Neural progenitor cell (in vitro differentiated cells): ENCODE data around the gene CHST12. TPM values are rescaled to one million over a fixed set of nuclear protein-coding genes. Genes with fewer than 3 reads are reported as not detected.

Source experiments
- DNase-seq: peaks from one replicate; pipeline ENCODE4 v3.0.0-alpha.2; 2016; ENCODE audit warnings: low spot score
- H2AFZ ChIP-seq: fragments of 200-600 bp; sonication (generic); replicated peaks from 2 replicates; pipeline ENCODE4 v1.6.1; 2016; ENCODE audit warnings: antibody characterized with exemption
- H3F3A ChIP-seq: fragments of 200-600 bp; sonication (generic); 2 replicates; pipeline ENCODE4 v1.6.1; 2016; ENCODE audit warnings: antibody characterized with exemption, low read depth
- H3K27ac ChIP-seq: fragments of 200-600 bp; sonication (generic); 2 replicates; pipeline ENCODE4 v1.5.1; 2016; ENCODE audit warnings: mild to moderate bottlenecking
- H3K27me3 ChIP-seq: fragments of 200-600 bp; sonication (generic); 2 replicates; pipeline ENCODE4 v1.6.1; 2016; ENCODE audit warnings: mild to moderate bottlenecking, moderate library complexity
- H3K36me3 ChIP-seq: fragments of 200-600 bp; sonication (generic); 2 replicates; pipeline ENCODE4 v1.5.1; 2016
- H3K4me1 ChIP-seq: fragments of 200-600 bp; sonication (generic); 2 replicates; pipeline ENCODE4 v1.6.1; 2016; ENCODE audit warnings: mixed run types
- H3K4me2 ChIP-seq: fragments of 200-600 bp; sonication (generic); 2 replicates; pipeline ENCODE4 v1.6.1; 2016
- H3K4me3 ChIP-seq: fragments of 200-600 bp; sonication (generic); 2 replicates; pipeline ENCODE4 v1.5.1; 2016
- H3K79me2 ChIP-seq: fragments of 200-600 bp; sonication (generic); 2 replicates; pipeline ENCODE4 v1.6.1; 2016; ENCODE audit warnings: low read depth
- H3K9ac ChIP-seq: fragments of 200-600 bp; sonication (generic); 2 replicates; pipeline ENCODE4 v1.6.1; 2016
- H3K9me3 ChIP-seq: fragments of 200-600 bp; sonication (generic); 2 replicates; pipeline ENCODE4 v1.5.1; 2016; ENCODE audit warnings: low read depth
- H4K20me1 ChIP-seq: fragments of 200-600 bp; sonication (generic); 2 replicates; pipeline ENCODE4 v1.6.1; 2016; ENCODE audit warnings: low read depth
- H3K27ac Mint-ChIP-seq: 3 replicates; pipeline ENCODE4 v1.8.0; 2021; ENCODE audit warnings: mixed read lengths
- H3K27me3 Mint-ChIP-seq: 2 replicates; pipeline ENCODE4 v1.8.0; 2022; ENCODE audit warnings: low read depth, mild to moderate bottlenecking, inconsistent platforms, moderate library complexity, mixed read lengths; ENCODE audit not compliant: insufficient read depth
- H3K36me3 Mint-ChIP-seq: 3 replicates; pipeline ENCODE4 v1.8.0; 2021; ENCODE audit warnings: mixed read lengths
- H3K4me1 Mint-ChIP-seq: 3 replicates; pipeline ENCODE4 v1.8.0; 2021; ENCODE audit warnings: mixed read lengths
- H3K4me3 Mint-ChIP-seq: 3 replicates; pipeline ENCODE4 v1.8.0; 2021; ENCODE audit warnings: mild to moderate bottlenecking, moderate library complexity, mixed read lengths
- H3K9me3 Mint-ChIP-seq: 3 replicates; pipeline ENCODE4 v1.8.0; 2020; ENCODE audit warnings: mixed read lengths
- EZH2 ChIP-seq: fragments of 200-600 bp; sonication (generic); IDR thresholded peaks from 2 replicates; pipeline ENCODE4 v1.6.1; 2017; ENCODE audit warnings: antibody characterized with exemption, mild to moderate bottlenecking, moderate library complexity
- EZH2phosphoT487 ChIP-seq: fragments of 200-600 bp; sonication (generic); IDR thresholded peaks from 2 replicates; pipeline ENCODE4 v1.6.1; 2017; ENCODE audit warnings: antibody characterized with exemption
- total RNA-seq: library from RNA; depleted of rRNA; stranded (reverse); fragments of >200 nt; gene quantifications from 2 replicates; pipeline ENCODE4 v1.2.3, GENCODE V29; 2015; ENCODE audit warnings: low replicate concordance
- TF ChIP-seq, protein P1 (sequence below): fragments of 200-600 bp; sonication (generic); IDR thresholded peaks from 2 replicates; pipeline ENCODE4 v1.5.1; 2017; ENCODE audit warnings: antibody characterized with exemption, mild to moderate bottlenecking

The CHST12 gene
- total RNA-seq, 1 donor from 2014 or later: 0.43 TPM

DNA sequence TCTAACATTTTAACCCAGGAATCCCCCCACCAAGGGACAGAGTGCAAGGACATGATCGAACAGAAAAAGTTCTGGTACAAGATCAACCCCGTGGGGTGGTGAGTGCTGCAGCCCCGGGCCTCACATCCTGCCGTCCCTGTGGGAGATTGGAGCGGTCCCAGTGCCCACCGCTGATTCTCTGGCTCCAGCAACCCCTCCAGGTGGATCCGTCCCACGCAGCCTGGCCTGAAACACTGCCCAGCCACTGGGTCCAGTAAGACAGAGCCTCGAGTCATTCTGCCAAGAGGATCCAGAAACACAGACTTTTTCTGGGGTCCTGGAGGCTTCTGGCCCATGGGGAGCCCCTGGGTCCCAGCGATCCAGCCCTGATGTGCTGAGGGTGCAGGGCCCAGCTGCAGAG, 43.3 kb downstream of the CHST12 start:
- DNase-seq: no peak
- no peaks in the 10 kb centered on the region for H3F3A ChIP-seq

DNA sequence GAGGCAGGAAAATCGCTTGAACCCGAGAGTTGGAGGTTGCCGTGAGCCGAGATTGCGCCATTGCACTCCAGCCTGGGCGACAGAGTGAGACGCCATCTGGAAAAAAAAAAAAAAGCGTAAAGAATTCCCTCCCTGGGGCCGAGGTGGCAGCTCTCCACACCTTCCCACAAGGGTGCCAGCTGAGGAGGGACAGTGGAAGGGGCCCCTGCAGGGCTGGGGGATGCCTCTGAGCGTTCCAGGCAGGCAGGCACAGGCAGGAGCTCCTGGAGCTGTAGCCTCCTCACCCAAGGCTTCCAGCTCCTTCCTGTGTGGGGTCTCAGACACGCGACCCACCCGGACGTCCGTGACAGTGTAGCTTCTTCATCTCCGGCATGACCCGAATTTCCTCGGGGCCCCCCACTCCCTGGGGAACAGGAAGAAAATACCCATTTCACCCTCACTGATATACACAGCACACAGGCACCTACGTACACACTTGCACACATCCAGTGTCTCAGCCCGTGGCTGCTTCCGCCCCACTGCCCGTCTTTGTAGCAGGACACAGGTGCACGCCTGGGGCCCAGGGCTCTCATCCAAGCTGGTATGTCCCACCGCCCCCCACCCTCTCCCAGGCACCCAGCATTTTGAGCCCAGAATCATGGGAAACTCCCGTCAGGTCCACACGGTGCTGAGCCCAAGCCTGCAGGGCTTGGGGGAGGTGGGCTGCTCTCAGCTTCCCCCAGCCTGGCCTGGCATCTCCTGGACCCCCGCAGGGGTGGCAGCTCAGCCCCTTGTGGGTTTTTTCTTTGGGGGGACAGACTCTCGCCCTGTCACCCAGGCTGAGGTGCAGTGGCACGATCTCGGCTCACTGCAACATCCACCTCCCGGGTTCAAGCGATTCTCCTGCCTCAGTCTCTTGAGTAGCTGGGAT, 47.0 kb downstream of the CHST12 start:
- Histone ChIP-seq H3K4me2 (no peak overlapping the region), H3K9ac (no peak overlapping the region), H3K27me3 (no peaks in the 10 kb centered on the region), H3K4me3 (no peak overlapping the region), H2AFZ (no peak overlapping the region), H4K20me1 (no peaks in the 10 kb centered on the region), H3F3A (peaks cover 4% of the 10 kb centered on the region), H3K9me3 (no peaks in the 10 kb centered on the region), H3K79me2 (no peaks in the 10 kb centered on the region), H3K36me3 (no peaks in the 10 kb centered on the region), H3K4me1 (peaks cover 7% of the 10 kb centered on the region), H3K27ac (no peak overlapping the region)
- Mint-ChIP-seq H3K27me3 (peaks cover 4% of the 10 kb centered on the region), H3K4me3 (no peak overlapping the region), H3K4me1 (peaks cover 11% of the 10 kb centered on the region), H3K27ac (no peak overlapping the region), H3K9me3 (peaks cover 5% of the 10 kb centered on the region), H3K36me3 (no peaks in the 10 kb centered on the region)
- no peak for DNase-seq
- TF ChIP-seq, protein P1, sequence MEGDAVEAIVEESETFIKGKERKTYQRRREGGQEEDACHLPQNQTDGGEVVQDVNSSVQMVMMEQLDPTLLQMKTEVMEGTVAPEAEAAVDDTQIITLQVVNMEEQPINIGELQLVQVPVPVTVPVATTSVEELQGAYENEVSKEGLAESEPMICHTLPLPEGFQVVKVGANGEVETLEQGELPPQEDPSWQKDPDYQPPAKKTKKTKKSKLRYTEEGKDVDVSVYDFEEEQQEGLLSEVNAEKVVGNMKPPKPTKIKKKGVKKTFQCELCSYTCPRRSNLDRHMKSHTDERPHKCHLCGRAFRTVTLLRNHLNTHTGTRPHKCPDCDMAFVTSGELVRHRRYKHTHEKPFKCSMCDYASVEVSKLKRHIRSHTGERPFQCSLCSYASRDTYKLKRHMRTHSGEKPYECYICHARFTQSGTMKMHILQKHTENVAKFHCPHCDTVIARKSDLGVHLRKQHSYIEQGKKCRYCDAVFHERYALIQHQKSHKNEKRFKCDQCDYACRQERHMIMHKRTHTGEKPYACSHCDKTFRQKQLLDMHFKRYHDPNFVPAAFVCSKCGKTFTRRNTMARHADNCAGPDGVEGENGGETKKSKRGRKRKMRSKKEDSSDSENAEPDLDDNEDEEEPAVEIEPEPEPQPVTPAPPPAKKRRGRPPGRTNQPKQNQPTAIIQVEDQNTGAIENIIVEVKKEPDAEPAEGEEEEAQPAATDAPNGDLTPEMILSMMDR: no peak
- TF ChIP-seq EZH2phosphoT487 (no peak), EZH2 (no peak)

More for the DNA sequence above, 43.3 kb downstream of the CHST12 start:
- Mint-ChIP-seq H3K9me3 (no peaks in the 10 kb centered on the region), H3K27ac (no peak overlapping the region), H3K27me3 (peaks cover 8% of the 10 kb centered on the region), H3K36me3 (peaks cover 4% of the 10 kb centered on the region), H3K4me1 (peaks cover 11% of the 10 kb centered on the region), H3K4me3 (no peak overlapping the region)
- TF ChIP-seq EZH2phosphoT487 (no peak), EZH2 (no peak)
- TF ChIP-seq, protein P1: no peak
- no peak overlapping the region for H3K27ac ChIP-seq
- no peak overlapping the region for H2AFZ ChIP-seq
- no peak overlapping the region for H3K4me3 ChIP-seq
- no peak overlapping the region for H3K9ac ChIP-seq
- H3K9me3 ChIP-seq: no peaks in the 10 kb centered on the region
- H4K20me1 ChIP-seq: no peaks in the 10 kb centered on the region
- no peaks in the 10 kb centered on the region for H3K27me3 ChIP-seq
- H3K79me2 ChIP-seq: no peaks in the 10 kb centered on the region
- H3K4me1 ChIP-seq: peaks cover 2% of the 10 kb centered on the region
- H3K36me3 ChIP-seq: no peaks in the 10 kb centered on the region
- H3K4me2 ChIP-seq: no peak overlapping the region

DNA sequence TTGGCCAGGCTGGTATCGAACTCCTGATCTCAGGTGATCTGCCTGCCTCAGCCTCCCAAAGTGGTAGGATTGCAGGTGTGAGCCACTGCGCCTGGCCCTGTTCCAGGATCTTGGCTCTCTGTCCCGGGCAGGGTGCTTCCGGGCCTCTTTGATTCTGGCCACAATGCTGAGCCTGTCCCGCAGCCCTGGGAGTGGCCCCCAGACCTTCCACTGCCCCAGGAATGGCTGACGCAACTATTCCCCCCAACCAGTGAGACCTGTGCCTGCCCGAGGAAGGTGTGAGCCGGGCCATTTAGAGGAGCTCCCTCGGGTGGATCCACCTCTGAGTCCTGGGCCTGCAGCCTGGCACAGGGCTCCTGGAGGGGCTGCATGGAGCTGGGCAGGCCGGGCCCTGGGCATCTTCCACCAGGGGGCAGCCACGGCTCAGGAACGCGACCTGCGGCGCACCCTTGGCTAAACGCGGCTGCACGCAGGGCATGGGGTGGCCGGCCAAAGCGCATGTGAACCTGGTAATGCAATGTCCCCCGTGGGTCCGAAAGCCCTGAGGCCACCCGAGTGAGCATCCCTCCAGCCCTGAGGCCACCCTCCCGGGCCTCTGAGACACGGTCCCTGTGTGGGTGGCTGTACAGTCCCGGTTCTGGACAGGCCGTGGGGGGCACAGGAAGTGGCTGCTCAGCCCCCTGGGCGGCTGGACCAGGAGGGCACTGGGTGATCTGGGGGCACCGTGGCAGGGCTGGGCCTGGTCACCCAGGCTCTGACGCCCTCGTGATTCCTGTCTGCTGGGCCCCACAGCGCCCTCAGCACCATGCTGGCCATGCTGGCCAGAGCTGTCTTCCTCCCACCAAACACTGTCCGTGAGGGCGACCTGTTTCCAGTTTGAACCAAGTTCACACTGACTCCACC, 48.0 kb downstream of the CHST12 start:
- Mint-ChIP-seq H3K9me3 (peaks cover 10% of the 10 kb centered on the region), H3K27ac (no peak overlapping the region), H3K36me3 (no peaks in the 10 kb centered on the region), H3K4me1 (peaks cover 11% of the 10 kb centered on the region), H3K4me3 (peak overlapping the region; percentile 33), H3K27me3 (peaks cover 4% of the 10 kb centered on the region)
- no peak overlapping the region for H3K9ac ChIP-seq
- H3K27ac ChIP-seq: no peak overlapping the region
- no peaks in the 10 kb centered on the region for H4K20me1 ChIP-seq
- H2AFZ ChIP-seq: no peak overlapping the region
- peaks cover 4% of the 10 kb centered on the region for H3F3A ChIP-seq
- TF ChIP-seq EZH2: no peak
- TF ChIP-seq, protein P1: peak; percentile 83
- H3K79me2 ChIP-seq: no peaks in the 10 kb centered on the region
- H3K4me2 ChIP-seq: peak overlapping the region; percentile 58
- no peak overlapping the region for H3K4me3 ChIP-seq
- H3K4me1 ChIP-seq: peaks cover 7% of the 10 kb centered on the region
- H3K36me3 ChIP-seq: no peaks in the 10 kb centered on the region
- H3K9me3 ChIP-seq: no peaks in the 10 kb centered on the region
- no peaks in the 10 kb centered on the region for H3K27me3 ChIP-seq
- peak; percentile 88 for DNase-seq
